Sigmoid colon (tissue), 7 donors: ENCODE results near the gene CPLX3. TPM values are rescaled to one million over a fixed set of nuclear protein-coding genes. Genes with fewer than 3 reads are reported as not detected.

Experiments
- DNase-seq: peaks from one replicate; pipeline ENCODE4 v3.0.0-alpha.2; 2019
- H3K27ac ChIP-seq, 4 donors: fragments of 200-600 bp; sonication (generic); one replicate each; pipeline ENCODE4 v1.5.1; 2016 to 2019; ENCODE audit warnings: mild to moderate bottlenecking in 1 of 4
- H3K27me3 ChIP-seq, 3 donors: fragments of 200-600 bp; sonication (generic); one replicate each; pipeline ENCODE4 v1.5.1; 2019; ENCODE audit warnings: mild to moderate bottlenecking in 1 of 3
- H3K36me3 ChIP-seq, 4 donors: fragments of 200-600 bp; sonication (generic); one replicate each; pipeline ENCODE4 v1.5.1; 2016 to 2019
- H3K4me1 ChIP-seq, 4 donors: fragments of 200-600 bp; sonication (generic); one replicate each; pipeline ENCODE4 v1.5.1; 2017 to 2019
- H3K4me3 ChIP-seq, 4 donors: fragments of 200-600 bp; sonication (generic); one replicate each; pipeline ENCODE4 v1.5.1; 2017 to 2019; ENCODE audit warnings: mild to moderate bottlenecking in 2 of 4, moderate library complexity in 1 of 4
- H3K9me3 ChIP-seq, 4 donors: fragments of 200-600 bp in 3 of 4; sonication (generic) in 3 of 4; one replicate each; pipeline versions ENCODE4 v1.5.1 to v1.6.1; 2013 to 2019
- EP300 ChIP-seq, 4 donors: sonication (generic); formaldehyde crosslinking; IDR thresholded peaks; one replicate each; pipeline ENCODE4 v1.6.1; 2017; ENCODE audit warnings: antibody characterized with exemption in 4 of 4
- POLR2A ChIP-seq, 2 donors: fragments of 450-650 bp; IDR thresholded peaks; one replicate each; pipeline ENCODE4 v1.6.1; 2016; ENCODE audit warnings: antibody characterized with exemption in 2 of 2, mild to moderate bottlenecking in 2 of 2, moderate library complexity in 2 of 2
- POLR2AphosphoS5 ChIP-seq, 4 donors: sonication (generic); formaldehyde crosslinking; IDR thresholded peaks; one replicate each; pipeline ENCODE4 v1.6.1; 2017; ENCODE audit warnings: antibody characterized with exemption in 4 of 4
- WGBS, 2 donors: extraction: QIAGEN DNeasy Blood & Tissue Kit; methylation state at CpG; one replicate each; pipeline ENCODE4 v1.1.7; 2013; 5-methylcytosine and 5-hydroxymethylcytosine counted together
- intact Hi-C: fragments of 100-400 bp; cut with DNase I; formaldehyde crosslinking; loops from one replicate; pipeline ENCODE4 v1.15.1; 2023
- polyA plus RNA-seq, 3 donors: library from polyadenylated mRNA; stranded (reverse); fragments of 200-250 nt; gene quantifications; one replicate each; pipeline ENCODE4 v1.2.3, GENCODE V29; 2013
- total RNA-seq, 4 donors: library from RNA; depleted of rRNA; stranded (reverse); fragments of >200 nt; gene quantifications; one replicate each; pipeline ENCODE4 v1.1.0, GENCODE V29; 2016
- TF ChIP-seq, protein P1 (sequence below), 4 experiments: fragments of 450-650 bp in 3 of 4; fragments of 200-600 bp in 1 of 4; IDR thresholded peaks; one replicate each; pipeline ENCODE4 v1.5.1; 2016 to 2019; ENCODE audit warnings: antibody characterized with exemption in 4 of 4, mild to moderate bottlenecking in 3 of 4, moderate library complexity in 2 of 4
- donor health status: healthy with polysubstance abuse.
- donor health status: Bipolar disorder and iron deficiency.
- donor health status: healthy.

Gene CPLX3
- total and polyA plus RNA-seq, 7 donors, result 0.28 to 0.41 TPM; not detected in 5

- Histone ChIP-seq H3K4me1 (peaks cover 0 to 32% (median 23%) of the 10 kb centered on the region in 4 donors), H3K36me3 (peaks cover 0 to 59% (median 17%) of the 10 kb centered on the region in 4 donors), H3K4me3 (peak within 1 kb of the TSS; percentile 61 to 92 (median 78)), H3K27ac (peak within 1 kb of the TSS; percentile 83 to 88 (median 85)), H3K9me3 (no peaks in the 10 kb centered on the region), H3K27me3 (no peaks in the 10 kb centered on the region)
- WGBS, 2 donors, result 0 to 1% methylated on average over 84 of the region's 84 CpGs
- intact Hi-C loops, result loop anchor here (1.0 to 5.0 kb wide), 4 partner anchors 58 to 114 kb away; partner anchors contain the start of genes CSK and RPP25
- peak; percentile 96 for DNase-seq
- TF ChIP-seq POLR2AphosphoS5 (IDR thresholded peaks at IDR 0.05), result peak; percentile 9 to 77 (median 64)
- TF ChIP-seq EP300 (IDR thresholded peaks at IDR 0.05), result peak in 1 of 4 donors; percentile 40
- TF ChIP-seq, protein P1, sequence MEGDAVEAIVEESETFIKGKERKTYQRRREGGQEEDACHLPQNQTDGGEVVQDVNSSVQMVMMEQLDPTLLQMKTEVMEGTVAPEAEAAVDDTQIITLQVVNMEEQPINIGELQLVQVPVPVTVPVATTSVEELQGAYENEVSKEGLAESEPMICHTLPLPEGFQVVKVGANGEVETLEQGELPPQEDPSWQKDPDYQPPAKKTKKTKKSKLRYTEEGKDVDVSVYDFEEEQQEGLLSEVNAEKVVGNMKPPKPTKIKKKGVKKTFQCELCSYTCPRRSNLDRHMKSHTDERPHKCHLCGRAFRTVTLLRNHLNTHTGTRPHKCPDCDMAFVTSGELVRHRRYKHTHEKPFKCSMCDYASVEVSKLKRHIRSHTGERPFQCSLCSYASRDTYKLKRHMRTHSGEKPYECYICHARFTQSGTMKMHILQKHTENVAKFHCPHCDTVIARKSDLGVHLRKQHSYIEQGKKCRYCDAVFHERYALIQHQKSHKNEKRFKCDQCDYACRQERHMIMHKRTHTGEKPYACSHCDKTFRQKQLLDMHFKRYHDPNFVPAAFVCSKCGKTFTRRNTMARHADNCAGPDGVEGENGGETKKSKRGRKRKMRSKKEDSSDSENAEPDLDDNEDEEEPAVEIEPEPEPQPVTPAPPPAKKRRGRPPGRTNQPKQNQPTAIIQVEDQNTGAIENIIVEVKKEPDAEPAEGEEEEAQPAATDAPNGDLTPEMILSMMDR (IDR thresholded peaks at IDR 0.05), result peak; percentile 35 to 78 (median 54)
- TF ChIP-seq POLR2A (IDR thresholded peaks at IDR 0.05), result peak in 1 of 2 donors; percentile 17
Observed at GRCh38 chr15:74842581-74843444, 16.4 kb downstream of the CPLX3 start, which contains the start of gene ULK3. Gene ULK3, minus strand, starts transcription at chr15:74843156. Its CDS starts 51 bp downstream, at chr15:74843105.

DNA sequence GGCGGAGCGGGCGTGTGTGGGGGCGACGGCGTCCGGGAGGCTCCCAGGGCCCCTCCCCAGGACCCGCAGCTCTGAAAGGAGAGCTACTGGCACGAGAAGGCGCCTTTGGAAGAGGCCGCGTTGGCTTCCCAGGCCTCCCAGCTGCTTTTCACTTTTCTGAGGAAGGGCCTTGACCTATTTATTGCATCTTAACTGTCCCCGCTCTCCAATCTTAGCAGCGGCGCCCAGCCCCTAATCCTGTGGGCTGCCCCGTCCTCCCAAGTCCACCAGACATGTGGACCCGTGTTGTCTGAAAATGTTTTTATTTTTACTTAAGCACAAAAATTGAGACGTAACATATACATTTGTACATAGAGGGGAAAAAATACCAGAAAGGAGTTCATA, 17.0 kb downstream of the CPLX3 start:
- DNase-seq, result no peak
- H3K4me1 ChIP-seq, result peaks cover 0 to 32% (median 23%) of the 10 kb centered on the region in 4 donors
- no peaks in the 10 kb centered on the region for H3K27me3 ChIP-seq
- H3K27ac ChIP-seq, result peak overlapping the region; percentile 83 to 88 (median 85)
- peak overlapping the region; percentile 35 to 92 (median 78) for H3K4me3 ChIP-seq
- TF ChIP-seq POLR2A (IDR thresholded peaks at IDR 0.05) (no peak), EP300 (IDR thresholded peaks at IDR 0.05) (no peak), POLR2AphosphoS5 (IDR thresholded peaks at IDR 0.05) (no peak)
- TF ChIP-seq, protein P1 (IDR thresholded peaks at IDR 0.05), result no peak
- no peaks in the 10 kb centered on the region for H3K9me3 ChIP-seq
- intact Hi-C loops, result loop anchor here (1.0 to 5.0 kb wide), 4 partner anchors 57 to 114 kb away; partner anchors contain the start of genes CSK and RPP25
- peaks cover 0 to 62% (median 21%) of the 10 kb centered on the region in 4 donors for H3K36me3 ChIP-seq
- WGBS, 2 donors, result 17 to 20% methylated on average over 18 of the region's 18 CpGs

- Histone ChIP-seq H3K4me1 (peaks cover 0 to 32% (median 23%) of the 10 kb centered on the region in 4 donors), H3K27ac (peak overlapping the region; percentile 83 to 88 (median 85)), H3K9me3 (no peaks in the 10 kb centered on the region), H3K36me3 (peaks cover 0 to 62% (median 24%) of the 10 kb centered on the region in 4 donors), H3K27me3 (no peaks in the 10 kb centered on the region), H3K4me3 (peak overlapping the region in 3 of 4 donors; percentile 69 to 92 (median 86))
- TF ChIP-seq POLR2AphosphoS5 (IDR thresholded peaks at IDR 0.05) (no peak), EP300 (IDR thresholded peaks at IDR 0.05) (no peak), POLR2A (IDR thresholded peaks at IDR 0.05) (no peak)
- TF ChIP-seq, protein P1 (IDR thresholded peaks at IDR 0.05), result no peak
- intact Hi-C loops, result loop anchor here (1.0 to 5.0 kb wide), 4 partner anchors 57 to 113 kb away; partner anchors contain the start of genes CSK and RPP25
- 43 to 54% methylated on average over 12 of the region's 12 CpGs for WGBS, 2 donors
- DNase-seq, result no peak
Observed at GRCh38 chr15:74843891-74844299, 17.5 kb downstream of the CPLX3 start.

GRCh38 chr15:74844319-74845207, 18.1 kb downstream of the CPLX3 start:
- no peak for DNase-seq
- peaks cover 0 to 32% (median 23%) of the 10 kb centered on the region in 4 donors for H3K4me1 ChIP-seq

More at GRCh38 chr15:74844319-74845207, 18.1 kb downstream of the CPLX3 start:
- Histone ChIP-seq H3K9me3 (no peaks in the 10 kb centered on the region), H3K27ac (peak overlapping the region; percentile 23 to 88 (median 85)), H3K4me3 (no peak overlapping the region), H3K36me3 (peaks cover 0 to 62% (median 25%) of the 10 kb centered on the region in 4 donors), H3K27me3 (no peaks in the 10 kb centered on the region)
- intact Hi-C loops, result loop anchor here (5.0 kb wide), 2 partner anchors 98 to 113 kb away; partner anchors contain the start of gene RPP25
- TF ChIP-seq POLR2A (IDR thresholded peaks at IDR 0.05), result no peak
- no peak for TF ChIP-seq EP300 (IDR thresholded peaks at IDR 0.05)
- TF ChIP-seq, protein P1 (IDR thresholded peaks at IDR 0.05), result no peak
- no peak for TF ChIP-seq POLR2AphosphoS5 (IDR thresholded peaks at IDR 0.05)
- 70 to 71% methylated on average over 12 of the region's 12 CpGs for WGBS, 2 donors
